Omental fat pad (tissue), 4 donors: ENCODE measurements around the gene SPTBN4. TPM values are rescaled to one million over a fixed set of nuclear protein-coding genes. Genes with fewer than 3 reads are reported as not detected.

ENCODE experiments used
- ATAC-seq: fragments of 150-250 bp; one replicate; pipeline ENCODE4 v1.9.1; 2016; ENCODE audit warnings: mild to moderate bottlenecking, moderate library complexity; ENCODE audit not compliant: low FRiP score
- DNase-seq: peaks from one replicate; pipeline ENCODE4 v3.0.0-alpha.2; 2019; ENCODE audit warnings: low spot score
- CTCF ChIP-seq, 3 donors: fragments of 450-650 bp; IDR thresholded peaks; one replicate each; pipeline ENCODE4 v1.5.1; 2016 to 2017; ENCODE audit warnings: antibody characterized with exemption in 3 of 3, mild to moderate bottlenecking in 3 of 3, moderate library complexity in 2 of 3
- total RNA-seq, 4 donors: library from RNA; depleted of rRNA; stranded (reverse); fragments of >200 nt; gene quantifications; one replicate each; pipeline ENCODE4 v1.1.0, GENCODE V29; 2016

The SPTBN4 gene
- total RNA-seq, 4 donors from 2014 or later = 1.4 to 3.2 (median 3.0) TPM

GRCh38 chr19:40510526-40511115, 43.8 kb downstream of the SPTBN4 start:
- no peak for ATAC-seq
- no peak for TF ChIP-seq CTCF (IDR thresholded peaks at IDR 0.05)
- no peak for DNase-seq

- TF ChIP-seq CTCF (IDR thresholded peaks at IDR 0.05) = no peak
- DNase-seq (no peak), ATAC-seq (no peak)
Observed at GRCh38 chr19:40511487-40511886, 44.7 kb downstream of the SPTBN4 start.

- TF ChIP-seq CTCF (IDR thresholded peaks at IDR 0.05) = no peak
- no peak for DNase-seq
- ATAC-seq = no peak
Observed at GRCh38 chr19:40512110-40512472, 45.3 kb downstream of the SPTBN4 start.

GRCh38 chr19:40512473-40513344, 45.9 kb downstream of the SPTBN4 start:
- DNase-seq = no peak
- ATAC-seq = no peak
- no peak for TF ChIP-seq CTCF (IDR thresholded peaks at IDR 0.05)

GRCh38 chr19:40513345-40513678, 46.5 kb downstream of the SPTBN4 start:
- DNase-seq (no peak), ATAC-seq (no peak)
- no peak for TF ChIP-seq CTCF (IDR thresholded peaks at IDR 0.05)

GRCh38 chr19:40513741-40514315, 47.0 kb downstream of the SPTBN4 start:
- TF ChIP-seq CTCF (IDR thresholded peaks at IDR 0.05) = no peak
- no peak for ATAC-seq

More at GRCh38 chr19:40513741-40514315, 47.0 kb downstream of the SPTBN4 start:
- DNase-seq = no peak
